ENCODE measurements around the gene KIF1B. TPM values are rescaled to one million over a fixed set of nuclear protein-coding genes. Genes with fewer than 3 reads are reported as not detected.
"Not testable (repeated sequence)": the region's sequence is repeated elsewhere in the genome, so short reads cannot be mapped to it uniquely, and the experiment has no call there.

KIF1B gene
- polyA plus RNA-seq, 1 donor from 2014 or later = 1.8 TPM

- Mint-ChIP-seq H3K9me3 (no peaks in the 10 kb centered on the region), H3K27ac (no peak overlapping the region), H3K27me3 (no peaks in the 10 kb centered on the region), H3K36me3 (peaks cover 2% of the 10 kb centered on the region), H3K4me3 (no peak overlapping the region), H3K4me1 (peaks cover 0 to 6% (median 0%) of the 10 kb centered on the region in 3 donors)
Observed at GRCh38 chr1:10181154-10181553, 29.2 kb upstream of the KIF1B start.

DNA sequence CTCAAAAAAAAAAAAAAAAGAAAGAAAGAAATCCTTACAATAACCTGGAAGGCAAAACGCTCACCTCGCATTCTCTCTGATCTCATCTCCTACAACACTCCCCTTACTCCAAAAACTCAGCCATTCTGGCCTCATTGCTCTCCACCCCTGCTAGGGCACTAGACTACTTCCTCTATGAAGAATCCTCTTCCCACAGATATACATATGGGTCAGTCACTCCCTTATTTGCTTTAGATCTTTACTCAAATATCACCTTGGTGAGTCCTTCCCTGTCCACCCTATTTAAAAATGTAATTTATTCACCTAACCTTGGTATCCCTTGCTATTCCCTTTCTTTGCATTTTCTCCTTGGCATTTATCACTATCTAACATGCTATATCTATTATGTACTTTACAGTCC, 24.6 kb upstream of the KIF1B start:
- H3K36me3 Mint-ChIP-seq = peaks cover 4% of the 10 kb centered on the region
- no peak overlapping the region for H3K27ac Mint-ChIP-seq
- no peak overlapping the region for H3K4me3 Mint-ChIP-seq
- H3K9me3 Mint-ChIP-seq = no peaks in the 10 kb centered on the region
- no peaks in the 10 kb centered on the region for H3K27me3 Mint-ChIP-seq
- peaks cover 3 to 20% (median 5%) of the 10 kb centered on the region in 3 donors for H3K4me1 Mint-ChIP-seq

DNA sequence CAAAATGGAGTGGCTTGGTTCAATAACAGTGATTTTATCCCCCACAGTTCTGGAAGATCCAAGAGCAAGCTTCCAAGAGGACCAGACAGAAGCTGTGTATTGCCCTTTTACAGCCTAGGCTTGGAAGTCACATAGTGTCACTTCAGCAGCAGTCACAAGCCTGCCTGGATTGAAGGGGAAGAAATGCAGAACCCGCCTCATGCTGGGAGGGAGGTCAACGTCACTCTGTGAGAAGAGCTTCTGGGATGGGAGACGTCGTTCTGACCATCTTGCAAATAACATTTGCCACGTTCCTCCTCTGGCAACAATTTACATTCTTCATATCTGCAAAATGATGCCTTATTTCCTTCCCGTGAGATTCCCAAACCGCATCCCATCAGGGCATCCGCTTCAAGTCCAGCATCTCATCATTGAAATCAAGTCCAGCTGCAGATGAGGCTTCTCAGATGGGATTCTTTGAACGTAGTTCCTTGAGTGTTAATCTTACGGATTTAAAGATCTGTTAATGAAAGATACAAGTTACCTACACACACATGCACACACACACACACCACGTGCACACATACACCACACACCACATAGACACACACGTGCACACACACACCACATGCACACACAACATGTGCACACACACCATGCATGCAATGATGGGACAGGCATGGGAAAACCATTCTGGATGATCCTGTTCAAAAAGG, 23.9 kb upstream of the KIF1B start:
- no peak overlapping the region for H3K27ac Mint-ChIP-seq
- peaks cover 4% of the 10 kb centered on the region for H3K36me3 Mint-ChIP-seq
- H3K9me3 Mint-ChIP-seq = no peaks in the 10 kb centered on the region
- no peak overlapping the region for H3K4me3 Mint-ChIP-seq
- H3K27me3 Mint-ChIP-seq = no peaks in the 10 kb centered on the region
- peaks cover 3 to 20% (median 5%) of the 10 kb centered on the region in 3 donors for H3K4me1 Mint-ChIP-seq

- Mint-ChIP-seq H3K9me3 (no peaks in the 10 kb centered on the region), H3K4me1 (peaks cover 3 to 20% (median 5%) of the 10 kb centered on the region in 3 donors), H3K4me3 (no peak overlapping the region), H3K27me3 (no peaks in the 10 kb centered on the region), H3K36me3 (peaks cover 4% of the 10 kb centered on the region), H3K27ac (no peak overlapping the region)
Observed at GRCh38 chr1:10187026-10187334, 23.4 kb upstream of the KIF1B start.

- H3K27ac Mint-ChIP-seq = no peak overlapping the region
- H3K4me1 Mint-ChIP-seq = peaks cover 3 to 20% (median 5%) of the 10 kb centered on the region in 3 donors
- H3K9me3 Mint-ChIP-seq = no peaks in the 10 kb centered on the region
- H3K4me3 Mint-ChIP-seq = no peak overlapping the region
- H3K36me3 Mint-ChIP-seq = peaks cover 4% of the 10 kb centered on the region
- H3K27me3 Mint-ChIP-seq = no peaks in the 10 kb centered on the region
Observed at GRCh38 chr1:10188133-10188650, 22.2 kb upstream of the KIF1B start.

GRCh38 chr1:10189659-10190058, 20.7 kb upstream of the KIF1B start:
- H3K27ac Mint-ChIP-seq = peak overlapping the region in 1 of 3 donors; percentile 16

GRCh38 chr1:10192263-10192662, 18.1 kb upstream of the KIF1B start:
- Mint-ChIP-seq H3K36me3 (no peaks in the 10 kb centered on the region), H3K4me1 (peaks cover 3 to 12% (median 5%) of the 10 kb centered on the region in 3 donors), H3K4me3 (no peak overlapping the region), H3K27me3 (peaks cover 2% of the 10 kb centered on the region), H3K27ac (no peak overlapping the region), H3K9me3 (no peaks in the 10 kb centered on the region)

More at GRCh38 chr1:10189659-10190058, 20.7 kb upstream of the KIF1B start:
- peaks cover 3 to 17% (median 5%) of the 10 kb centered on the region in 3 donors for H3K4me1 Mint-ChIP-seq
- H3K36me3 Mint-ChIP-seq = peaks cover 4% of the 10 kb centered on the region
- H3K27me3 Mint-ChIP-seq = peaks cover 2% of the 10 kb centered on the region
- H3K9me3 Mint-ChIP-seq = no peaks in the 10 kb centered on the region
- H3K4me3 Mint-ChIP-seq = peak overlapping the region in 2 of 4 donors; percentile 17 to 61

GRCh38 chr1:10193288-10193687, 17.1 kb upstream of the KIF1B start:
- Mint-ChIP-seq H3K4me3 (no peak overlapping the region), H3K27ac (peak overlapping the region in 1 of 3 donors; percentile 91), H3K4me1 (peaks cover 3 to 12% (median 5%) of the 10 kb centered on the region in 3 donors), H3K9me3 (no peaks in the 10 kb centered on the region), H3K36me3 (no peaks in the 10 kb centered on the region), H3K27me3 (peaks cover 2% of the 10 kb centered on the region)

GRCh38 chr1:10195570-10195969, 14.8 kb upstream of the KIF1B start:
- Mint-ChIP-seq H3K27ac (no peak overlapping the region), H3K36me3 (peaks cover 1% of the 10 kb centered on the region), H3K9me3 (no peaks in the 10 kb centered on the region), H3K4me3 (peak overlapping the region in 1 of 4 donors; percentile 37), H3K4me1 (no peaks in the 10 kb centered on the region), H3K27me3 (peaks cover 2% of the 10 kb centered on the region)

DNA sequence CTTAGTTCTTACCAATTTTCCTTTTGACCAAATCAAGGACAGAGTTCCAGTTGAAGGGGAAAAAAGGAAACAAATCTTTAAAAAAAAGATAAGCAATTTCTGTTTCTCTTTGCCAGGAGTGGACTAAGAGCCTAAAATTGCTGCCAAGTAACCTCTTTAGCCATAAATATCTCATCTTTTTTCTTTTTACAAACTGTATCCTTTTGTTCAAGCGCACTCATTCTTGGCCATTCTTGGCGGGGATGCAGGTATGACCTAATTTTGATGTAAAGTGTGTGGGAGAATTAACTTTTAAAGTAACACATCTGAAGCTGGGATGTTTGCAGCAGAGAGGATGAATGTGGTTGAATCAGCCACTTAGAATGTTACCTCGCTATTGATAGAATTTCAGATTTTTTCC, 13.4 kb upstream of the KIF1B start:
- H3K27me3 Mint-ChIP-seq = peaks cover 2% of the 10 kb centered on the region
- H3K36me3 Mint-ChIP-seq = peaks cover 1% of the 10 kb centered on the region
- H3K4me3 Mint-ChIP-seq = no peak overlapping the region
- no peak overlapping the region for H3K27ac Mint-ChIP-seq
- no peaks in the 10 kb centered on the region for H3K4me1 Mint-ChIP-seq
- no peaks in the 10 kb centered on the region for H3K9me3 Mint-ChIP-seq

DNA sequence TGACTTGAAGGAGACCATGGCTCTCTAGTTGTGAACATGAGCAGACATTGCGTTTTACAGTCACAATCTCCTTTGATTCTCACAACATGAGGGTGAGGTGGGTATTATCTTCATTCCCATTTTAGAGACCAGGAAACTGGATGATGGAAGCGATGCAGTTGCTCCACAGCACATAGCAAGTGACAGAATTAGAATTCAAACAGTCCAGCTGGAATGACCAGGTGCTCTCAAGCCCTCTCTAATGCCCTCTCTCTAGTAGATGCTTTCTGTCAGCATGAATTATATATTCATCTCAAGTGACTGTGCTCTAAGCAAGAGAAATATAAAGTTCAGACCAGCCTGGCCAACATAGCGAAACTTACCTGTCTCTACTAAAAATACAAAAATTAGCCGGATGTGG, 9.8 kb upstream of the KIF1B start:
- Mint-ChIP-seq H3K36me3 (peaks cover 1% of the 10 kb centered on the region), H3K27me3 (peaks cover 3% of the 10 kb centered on the region), H3K4me3 (no peak overlapping the region), H3K9me3 (no peaks in the 10 kb centered on the region), H3K4me1 (no peaks in the 10 kb centered on the region), H3K27ac (no peak overlapping the region)

- Mint-ChIP-seq H3K36me3 (peaks cover 1% of the 10 kb centered on the region), H3K9me3 (no peaks in the 10 kb centered on the region), H3K4me1 (peaks cover under 1 to 4% (median 3%) of the 10 kb centered on the region in 3 donors), H3K4me3 (peak overlapping the region in 1 of 4 donors; percentile 34), H3K27ac (peak overlapping the region in 1 of 3 donors; percentile 59), H3K27me3 (peaks cover 3% of the 10 kb centered on the region)
Observed at GRCh38 chr1:10204003-10204642, 6.2 kb upstream of the KIF1B start.

DNA sequence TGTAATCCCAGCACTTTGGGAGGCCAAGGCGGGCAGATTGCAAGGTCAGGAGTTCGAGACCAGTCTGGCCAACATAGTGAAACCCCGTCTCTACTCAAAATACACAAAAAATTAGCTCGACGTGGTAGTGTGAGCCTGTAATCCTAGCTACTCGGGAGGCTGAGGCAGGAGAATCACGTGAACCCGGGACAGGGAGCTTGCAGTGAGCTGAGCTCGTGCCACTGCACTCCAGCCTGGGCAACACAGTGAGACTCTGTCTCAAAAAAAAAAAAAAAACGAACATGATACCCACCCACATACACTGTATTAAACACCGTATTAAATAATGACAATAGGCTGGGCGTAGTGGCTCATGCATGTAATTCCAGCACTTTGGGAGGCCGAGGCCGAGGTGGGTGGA, 5.2 kb upstream of the KIF1B start:
- H3K4me1 Mint-ChIP-seq = peaks cover 4 to 10% (median 8%) of the 10 kb centered on the region in 3 donors
- not testable (repeated sequence) for H3K36me3 Mint-ChIP-seq, H3K27me3 Mint-ChIP-seq, H3K4me3 Mint-ChIP-seq, H3K27ac Mint-ChIP-seq, H3K9me3 Mint-ChIP-seq

GRCh38 chr1:10207810-10208209, 2.6 kb upstream of the KIF1B start:
- Mint-ChIP-seq H3K27ac (no peak overlapping the region), H3K4me1 (peaks cover 16 to 19% (median 16%) of the 10 kb centered on the region in 3 donors), H3K36me3 (no peaks in the 10 kb centered on the region), H3K4me3 (peak overlapping the region in 1 of 4 donors; percentile 10), H3K27me3 (peaks cover 2% of the 10 kb centered on the region), H3K9me3 (no peaks in the 10 kb centered on the region)

- Mint-ChIP-seq H3K4me3 (peak overlapping the region; percentile 87 to 95 (median 93)), H3K27ac (peak overlapping the region in 2 of 3 donors; percentile 53 to 83), H3K4me1 (peaks cover 19 to 21% (median 20%) of the 10 kb centered on the region in 3 donors), H3K27me3 (no peaks in the 10 kb centered on the region), H3K36me3 (no peaks in the 10 kb centered on the region), H3K9me3 (no peaks in the 10 kb centered on the region)
Observed at GRCh38 chr1:10208537-10208936, 1.8 kb upstream of the KIF1B start.

DNA sequence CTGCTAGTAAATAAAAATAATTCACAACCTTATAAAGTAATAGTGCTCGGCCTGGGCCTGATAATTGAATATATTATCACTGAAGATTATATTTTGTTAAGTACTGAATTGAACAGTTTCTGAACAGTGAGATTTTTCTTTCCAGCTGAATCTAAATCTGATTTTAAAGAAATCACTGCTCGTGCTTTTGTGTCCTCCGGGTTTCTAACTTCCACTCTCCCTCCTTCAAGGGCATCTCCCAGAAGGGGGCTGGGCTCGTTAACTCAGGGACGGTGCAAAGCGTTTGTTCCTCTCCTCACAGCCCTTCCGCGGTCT, 823 bp upstream of the KIF1B start:
- peak overlapping the region; percentile 39 to 83 (median 78) for H3K27ac Mint-ChIP-seq
- H3K36me3 Mint-ChIP-seq = no peaks in the 10 kb centered on the region
- H3K27me3 Mint-ChIP-seq = no peaks in the 10 kb centered on the region
- no peaks in the 10 kb centered on the region for H3K9me3 Mint-ChIP-seq
- H3K4me1 Mint-ChIP-seq = peaks cover 19 to 23% (median 21%) of the 10 kb centered on the region in 3 donors
- peak overlapping the region; percentile 87 to 95 (median 93) for H3K4me3 Mint-ChIP-seq

All from IgD-negative memory B cell (primary cell).